ENCODE data around the gene NEDD4L. TPM values are rescaled to one million over a fixed set of nuclear protein-coding genes. Genes with fewer than 3 reads are reported as not detected.

The NEDD4L gene
- total and polyA plus RNA-seq, 2 donors (not counting 1 experiment from before 2014, with no cell fraction given): 10.3 to 25.7 TPM

DNA sequence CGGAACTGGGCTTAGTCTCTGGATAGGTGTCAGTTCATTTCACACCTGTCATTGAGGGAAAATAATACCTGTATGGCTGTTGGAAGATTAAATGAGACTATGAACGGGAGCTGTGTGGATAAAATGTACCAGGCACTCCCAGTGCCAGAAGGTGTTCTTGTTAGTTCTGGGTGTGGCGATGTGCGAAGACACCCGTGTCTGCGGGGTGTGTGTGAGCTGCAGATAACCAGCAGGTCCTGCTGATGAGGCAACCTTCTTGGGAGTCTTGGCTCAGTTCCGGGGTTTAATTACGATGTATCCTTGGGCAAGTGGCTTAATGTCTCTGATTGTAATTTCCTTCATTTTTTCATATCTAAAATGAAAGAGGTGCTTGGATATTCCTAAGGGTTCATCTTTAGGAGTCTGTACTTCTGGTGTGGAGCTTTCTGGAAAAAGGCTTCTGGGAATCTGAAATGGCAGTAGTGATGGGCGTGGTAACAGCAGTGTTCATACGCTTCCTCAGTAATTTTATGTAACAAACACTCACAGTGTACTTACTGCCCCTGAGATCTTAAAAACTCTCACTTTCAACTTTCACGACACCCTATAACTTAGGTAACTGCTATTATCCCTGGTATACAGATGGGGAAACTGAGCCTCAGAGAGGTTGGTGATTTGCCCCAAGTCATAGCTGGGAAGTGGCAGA lies 35.0 kb downstream of the NEDD4L start:
- no peak overlapping the region for H2AFZ ChIP-seq (ENCODE audit: insufficient read depth, low read depth, low read length, poor library complexity, severe bottlenecking)
- no peak overlapping the region for H3K4me3 ChIP-seq (ENCODE audit: control extremely low read depth in 1 of 5, extremely low read depth in 1 of 5, insufficient read depth in 1 of 5, low read depth in 2 of 5, low read length in 4 of 5)
- Mint-ChIP-seq H3K27me3 (no peaks in the 10 kb centered on the region), H3K4me1 (no peaks in the 10 kb centered on the region), H3K4me3 (no peak overlapping the region), H3K27ac (no peak overlapping the region), H3K9me3 (ENCODE audit: insufficient read depth) (no peaks in the 10 kb centered on the region)
- H3K9ac ChIP-seq (ENCODE audit: low read length): no peak overlapping the region
- no peaks in the 10 kb centered on the region for H3K36me3 ChIP-seq (replicated peaks in 1 of 2; ENCODE audit: control extremely low read depth in 1 of 2, control insufficient read depth in 1 of 2, extremely low read depth in 1 of 2, insufficient read depth in 2 of 2, low read length in 1 of 2)
- H3K9me3 ChIP-seq (ENCODE audit: control extremely low read depth in 1 of 3, control insufficient read depth in 2 of 3, insufficient read depth in 1 of 3, low read length in 2 of 3): no peaks in the 10 kb centered on the region
- POLR2A ChIA-PET: no interaction called here
- no peaks in the 10 kb centered on the region for H3K27me3 ChIP-seq (replicated peaks in 1 of 4; ENCODE audit: control extremely low read depth in 1 of 4, control insufficient read depth in 3 of 4, insufficient read depth in 4 of 4, low read length in 3 of 4)
- WGBS (ENCODE audit: insufficient coverage): 98% methylated on average over 6 of the region's 11 CpGs
- intact Hi-C loops (cut with micrococcal nuclease): no loop called here
- DNase-seq (no peak), ATAC-seq (ENCODE audit: low read depth) (no peak)
- CTCF ChIA-PET: no interaction called here
- H3K79me2 ChIP-seq (ENCODE audit: control insufficient read depth, insufficient read depth, low read length): peaks cover 4% of the 10 kb centered on the region
- TF ChIP-seq EZH2 (IDR thresholded peaks at IDR 0.05; ENCODE audit: borderline replicate concordance, insufficient read depth, low read depth, low read length, poor library complexity, severe bottlenecking): no peak
- TF ChIP-seq, protein P1, sequence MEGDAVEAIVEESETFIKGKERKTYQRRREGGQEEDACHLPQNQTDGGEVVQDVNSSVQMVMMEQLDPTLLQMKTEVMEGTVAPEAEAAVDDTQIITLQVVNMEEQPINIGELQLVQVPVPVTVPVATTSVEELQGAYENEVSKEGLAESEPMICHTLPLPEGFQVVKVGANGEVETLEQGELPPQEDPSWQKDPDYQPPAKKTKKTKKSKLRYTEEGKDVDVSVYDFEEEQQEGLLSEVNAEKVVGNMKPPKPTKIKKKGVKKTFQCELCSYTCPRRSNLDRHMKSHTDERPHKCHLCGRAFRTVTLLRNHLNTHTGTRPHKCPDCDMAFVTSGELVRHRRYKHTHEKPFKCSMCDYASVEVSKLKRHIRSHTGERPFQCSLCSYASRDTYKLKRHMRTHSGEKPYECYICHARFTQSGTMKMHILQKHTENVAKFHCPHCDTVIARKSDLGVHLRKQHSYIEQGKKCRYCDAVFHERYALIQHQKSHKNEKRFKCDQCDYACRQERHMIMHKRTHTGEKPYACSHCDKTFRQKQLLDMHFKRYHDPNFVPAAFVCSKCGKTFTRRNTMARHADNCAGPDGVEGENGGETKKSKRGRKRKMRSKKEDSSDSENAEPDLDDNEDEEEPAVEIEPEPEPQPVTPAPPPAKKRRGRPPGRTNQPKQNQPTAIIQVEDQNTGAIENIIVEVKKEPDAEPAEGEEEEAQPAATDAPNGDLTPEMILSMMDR (IDR thresholded peaks at IDR 0.05): no peak
- no peaks in the 10 kb centered on the region for H3K4me1 ChIP-seq (ENCODE audit: control insufficient read depth in 2 of 2, insufficient read depth in 2 of 2, low read length in 2 of 2)
- no peak overlapping the region for H3K27ac ChIP-seq (ENCODE audit: low read length in 2 of 2)
- no peaks in the 10 kb centered on the region for H4K20me1 ChIP-seq (ENCODE audit: control insufficient read depth, insufficient read depth, low read length, poor library complexity, severe bottlenecking)
- no peak overlapping the region for H3K4me2 ChIP-seq (replicated peaks; ENCODE audit: low read depth, low read length, poor library complexity, severe bottlenecking)

DNA sequence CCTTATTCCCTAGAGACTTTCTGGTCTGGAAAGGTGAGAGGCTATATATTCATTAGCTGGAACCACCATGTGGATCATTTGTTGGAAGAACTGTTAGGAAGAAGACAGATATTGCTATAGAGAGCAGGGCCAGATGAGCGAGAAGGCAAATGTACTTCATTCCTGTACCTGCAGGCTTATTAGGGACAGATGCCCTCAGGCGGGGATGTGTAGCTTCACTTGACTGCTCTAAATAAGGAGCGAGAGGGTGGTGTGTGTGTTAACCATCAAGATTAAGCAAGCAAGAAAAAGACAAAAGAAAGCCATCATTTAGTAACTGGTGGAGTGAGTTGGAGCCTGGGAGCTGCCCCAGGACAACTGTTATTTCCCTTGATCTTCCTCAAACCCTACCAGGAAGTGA lies 36.4 kb downstream of the NEDD4L start:
- no peaks in the 10 kb centered on the region for H4K20me1 ChIP-seq (ENCODE audit: control insufficient read depth, insufficient read depth, low read length, poor library complexity, severe bottlenecking)
- DNase-seq: no peak
- H3K4me3 Mint-ChIP-seq: no peak overlapping the region
- POLR2A ChIA-PET: no interaction called here
- H2AFZ ChIP-seq (ENCODE audit: insufficient read depth, low read depth, low read length, poor library complexity, severe bottlenecking): no peak overlapping the region
- intact Hi-C loops (cut with micrococcal nuclease): no loop called here
- no peaks in the 10 kb centered on the region for H3K4me1 Mint-ChIP-seq
- CTCF ChIA-PET: no interaction called here
- peaks cover 0 to 6% (median 0%) of the 10 kb centered on the region in 3 donors for H3K9me3 ChIP-seq (ENCODE audit: control extremely low read depth in 1 of 3, control insufficient read depth in 2 of 3, insufficient read depth in 1 of 3, low read length in 2 of 3)
- 100% methylated on average over 3 of the region's 3 CpGs for WGBS (ENCODE audit: insufficient coverage)
- H3K4me1 ChIP-seq (ENCODE audit: control insufficient read depth in 2 of 2, insufficient read depth in 2 of 2, low read length in 2 of 2): no peaks in the 10 kb centered on the region
- no peaks in the 10 kb centered on the region for H3K27me3 ChIP-seq (replicated peaks in 1 of 4; ENCODE audit: control extremely low read depth in 1 of 4, control insufficient read depth in 3 of 4, insufficient read depth in 4 of 4, low read length in 3 of 4)
- H3K36me3 ChIP-seq (replicated peaks in 1 of 2; ENCODE audit: control extremely low read depth in 1 of 2, control insufficient read depth in 1 of 2, extremely low read depth in 1 of 2, insufficient read depth in 2 of 2, low read length in 1 of 2): no peaks in the 10 kb centered on the region
- no peak overlapping the region for H3K27ac ChIP-seq (ENCODE audit: low read length in 2 of 2)
- H3K27me3 Mint-ChIP-seq: no peaks in the 10 kb centered on the region
- H3K9ac ChIP-seq (ENCODE audit: low read length): no peak overlapping the region
- no peak for ATAC-seq (ENCODE audit: low read depth)
- no peaks in the 10 kb centered on the region for H3K9me3 Mint-ChIP-seq (ENCODE audit: insufficient read depth)
- H3K27ac Mint-ChIP-seq: no peak overlapping the region
- H3K79me2 ChIP-seq (ENCODE audit: control insufficient read depth, insufficient read depth, low read length): peaks cover 4% of the 10 kb centered on the region
- no peak overlapping the region for H3K4me3 ChIP-seq (ENCODE audit: control extremely low read depth in 1 of 5, extremely low read depth in 1 of 5, insufficient read depth in 1 of 5, low read depth in 2 of 5, low read length in 4 of 5)
- TF ChIP-seq, protein P1 (IDR thresholded peaks at IDR 0.05): no peak
- no peak for TF ChIP-seq EZH2 (IDR thresholded peaks at IDR 0.05; ENCODE audit: borderline replicate concordance, insufficient read depth, low read depth, low read length, poor library complexity, severe bottlenecking)
- no peak overlapping the region for H3K4me2 ChIP-seq (replicated peaks; ENCODE audit: low read depth, low read length, poor library complexity, severe bottlenecking)

Measured in B cell (primary cell).